GM19463 (cell line): ENCODE results near the gene KLF13.

Experiments used
- ATAC-seq: cut with Tn5 transposase; IDR thresholded peaks from one replicate; pipeline ENCODE4 v1.9.1; 2021; ENCODE audit warnings: mild to moderate bottlenecking, moderate library complexity; ENCODE audit not compliant: unreplicated experiment

Gene KLF13

GRCh38 chr15:31298707-31299172 lies 27.9 kb upstream of the KLF13 start:
- ATAC-seq, result no peak

DNA sequence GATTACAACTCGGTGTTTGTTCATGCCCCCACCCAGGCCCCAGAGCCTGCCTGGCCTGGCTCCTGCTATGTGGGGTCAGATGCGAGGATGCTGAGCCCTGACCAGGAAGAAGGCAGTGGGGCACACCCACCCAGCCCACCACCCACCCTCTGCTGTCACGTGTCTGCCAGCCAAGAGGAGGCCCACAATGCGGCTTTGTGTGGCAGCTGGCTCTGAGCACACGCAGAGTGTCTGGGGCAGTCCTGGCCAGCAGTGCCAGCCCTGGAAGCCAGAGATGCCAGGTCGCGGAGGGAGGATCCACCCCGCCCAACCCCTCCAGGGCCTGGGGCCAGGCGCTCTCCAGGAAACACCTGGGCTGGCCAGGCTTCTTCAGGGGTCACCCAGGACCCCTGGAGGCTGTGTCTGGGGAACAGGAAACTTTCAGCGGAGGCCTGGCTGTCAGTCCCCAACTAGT lies 26.4 kb upstream of the KLF13 start:
- no peak for ATAC-seq

GRCh38 chr15:31300981-31301672 lies 25.5 kb upstream of the KLF13 start:
- no peak for ATAC-seq

DNA sequence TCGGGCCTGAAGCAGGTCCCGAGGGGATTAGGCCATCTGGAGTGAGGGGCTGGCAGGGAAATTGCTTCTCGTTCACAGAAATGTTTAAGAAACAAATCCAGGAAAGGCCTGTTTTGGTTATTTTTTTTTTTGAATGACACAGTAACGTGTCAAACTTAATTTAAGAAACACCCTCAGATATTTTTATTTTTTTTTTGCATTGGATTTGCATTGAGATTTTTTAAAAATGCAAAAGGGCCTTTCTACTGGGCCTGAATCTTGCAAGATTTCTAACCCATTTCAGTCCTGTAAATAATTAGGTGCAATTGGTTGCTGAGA lies 25.0 kb upstream of the KLF13 start:
- no peak for ATAC-seq

- no peak for ATAC-seq
Measured at GRCh38 chr15:31302029-31302657, 24.5 kb upstream of the KLF13 start.

DNA sequence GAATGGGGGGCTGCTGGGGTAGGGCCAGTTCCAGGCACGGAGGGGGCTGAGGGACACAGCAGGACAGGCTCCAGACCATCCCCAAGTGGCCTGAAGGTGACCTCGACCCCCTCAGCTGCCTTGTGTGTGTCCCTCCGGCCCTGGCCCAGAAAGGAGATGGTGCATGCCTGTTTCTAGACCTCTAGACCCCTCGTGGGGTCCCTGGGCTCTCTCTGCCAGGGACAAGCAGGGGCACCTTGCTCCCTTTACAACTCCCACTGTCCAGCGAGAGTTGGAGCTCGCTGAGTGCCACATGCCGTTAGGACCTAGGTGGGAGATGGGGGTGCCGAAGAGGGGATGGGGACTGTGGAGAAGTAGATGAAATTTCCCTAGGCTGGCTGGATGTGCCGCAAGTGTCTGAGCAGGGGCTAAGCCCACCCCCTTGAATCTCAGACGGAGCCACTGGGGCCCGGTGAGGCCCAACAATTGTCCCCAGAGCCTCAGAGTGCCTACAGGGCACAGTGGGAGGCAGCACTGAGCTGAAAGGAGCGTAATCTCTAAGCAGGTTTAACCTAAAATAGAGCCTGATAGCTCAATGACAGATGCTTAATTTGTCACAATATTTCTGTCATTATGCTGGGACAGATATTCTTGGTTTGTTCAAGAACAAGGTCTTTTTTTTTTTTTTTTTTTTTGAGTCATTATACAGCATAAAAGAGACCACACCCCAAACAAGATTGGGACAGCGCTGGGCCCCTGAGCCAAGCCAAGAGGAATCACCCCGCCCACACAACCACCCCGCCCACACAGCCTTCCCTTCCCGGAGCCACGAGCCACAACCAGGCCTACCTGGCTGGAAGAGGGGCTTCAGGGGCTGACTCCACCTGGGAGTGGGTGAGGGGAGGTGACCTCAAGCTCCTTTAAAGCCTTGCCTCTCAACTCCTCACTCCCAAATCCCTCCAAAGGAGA lies 23.6 kb upstream of the KLF13 start:
- ATAC-seq, result no peak

GRCh38 chr15:31303726-31304648 lies 22.6 kb upstream of the KLF13 start:
- no peak for ATAC-seq

DNA sequence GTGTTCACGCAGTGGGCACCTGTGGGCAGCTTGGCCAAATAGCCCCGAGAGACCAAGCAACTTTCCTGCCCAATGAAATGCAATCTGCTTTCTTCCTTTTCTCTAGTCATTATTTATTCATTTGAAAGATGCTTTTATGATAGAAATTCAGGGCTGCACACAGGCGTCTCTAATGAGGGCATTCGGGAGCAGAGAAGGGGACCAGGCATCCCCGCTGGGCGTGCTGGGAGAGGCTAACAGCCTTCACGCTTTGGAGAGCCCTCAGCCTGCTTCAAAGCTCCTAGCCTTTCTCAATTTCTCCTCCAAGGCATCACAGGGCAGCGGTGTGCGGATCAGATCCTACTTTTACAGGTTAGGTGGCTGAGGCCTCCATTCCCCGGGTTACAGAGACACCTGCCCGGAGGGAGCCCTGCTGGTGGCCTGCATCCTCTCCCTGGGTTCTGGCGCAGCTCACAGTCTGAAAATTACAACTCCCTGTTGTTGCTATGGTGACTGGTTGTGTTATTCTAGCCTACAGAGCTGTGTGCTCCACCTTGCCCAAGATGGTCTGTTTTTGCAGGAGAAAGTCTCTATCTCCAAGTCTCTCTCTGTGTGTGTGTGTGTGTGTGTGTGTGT lies 21.8 kb upstream of the KLF13 start:
- ATAC-seq, result no peak

GRCh38 chr15:31305375-31305774 lies 21.3 kb upstream of the KLF13 start:
- no peak for ATAC-seq

GRCh38 chr15:31305796-31306425 lies 20.7 kb upstream of the KLF13 start:
- ATAC-seq, result no peak

GRCh38 chr15:31306426-31307269 lies 20.0 kb upstream of the KLF13 start:
- no peak for ATAC-seq

- ATAC-seq, result no peak
Measured at GRCh38 chr15:31307270-31308184, 19.1 kb upstream of the KLF13 start.

- ATAC-seq, result peak; percentile 77
Measured at GRCh38 chr15:31308185-31308639, 18.4 kb upstream of the KLF13 start.

DNA sequence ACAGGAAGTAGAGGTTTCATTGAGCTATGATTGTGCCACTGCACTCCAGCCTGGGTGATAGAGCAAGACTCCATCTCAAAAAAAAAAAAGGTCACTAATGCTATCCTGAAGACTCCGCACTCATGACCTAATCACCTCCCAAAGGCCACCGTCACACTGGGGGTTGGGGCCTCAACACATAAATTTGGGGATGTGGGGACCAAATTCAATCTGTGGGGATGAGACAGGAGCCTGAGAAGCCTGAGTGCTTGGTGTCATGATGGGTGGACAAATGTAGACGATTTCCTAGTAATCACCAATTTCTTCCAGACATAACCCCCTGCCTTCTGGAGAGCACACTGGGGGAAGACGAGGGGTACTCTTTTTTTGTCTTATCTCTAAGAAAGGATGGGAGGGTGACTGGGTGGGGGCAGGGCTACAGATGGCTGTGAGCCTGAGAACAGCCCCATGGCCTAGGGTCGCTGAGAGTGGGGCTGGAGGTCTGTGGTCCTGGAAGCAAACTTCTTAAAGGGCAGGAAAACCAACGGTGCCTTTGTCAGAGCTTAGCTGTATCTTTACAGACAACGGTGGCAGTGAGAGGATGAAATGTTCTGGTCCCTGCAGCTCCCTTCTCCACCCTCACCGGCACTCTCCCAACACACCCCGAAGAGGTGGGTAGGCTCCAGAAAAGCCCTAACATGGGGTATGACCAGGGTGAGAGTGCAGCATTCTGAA lies 16.6 kb upstream of the KLF13 start:
- no peak for ATAC-seq

DNA sequence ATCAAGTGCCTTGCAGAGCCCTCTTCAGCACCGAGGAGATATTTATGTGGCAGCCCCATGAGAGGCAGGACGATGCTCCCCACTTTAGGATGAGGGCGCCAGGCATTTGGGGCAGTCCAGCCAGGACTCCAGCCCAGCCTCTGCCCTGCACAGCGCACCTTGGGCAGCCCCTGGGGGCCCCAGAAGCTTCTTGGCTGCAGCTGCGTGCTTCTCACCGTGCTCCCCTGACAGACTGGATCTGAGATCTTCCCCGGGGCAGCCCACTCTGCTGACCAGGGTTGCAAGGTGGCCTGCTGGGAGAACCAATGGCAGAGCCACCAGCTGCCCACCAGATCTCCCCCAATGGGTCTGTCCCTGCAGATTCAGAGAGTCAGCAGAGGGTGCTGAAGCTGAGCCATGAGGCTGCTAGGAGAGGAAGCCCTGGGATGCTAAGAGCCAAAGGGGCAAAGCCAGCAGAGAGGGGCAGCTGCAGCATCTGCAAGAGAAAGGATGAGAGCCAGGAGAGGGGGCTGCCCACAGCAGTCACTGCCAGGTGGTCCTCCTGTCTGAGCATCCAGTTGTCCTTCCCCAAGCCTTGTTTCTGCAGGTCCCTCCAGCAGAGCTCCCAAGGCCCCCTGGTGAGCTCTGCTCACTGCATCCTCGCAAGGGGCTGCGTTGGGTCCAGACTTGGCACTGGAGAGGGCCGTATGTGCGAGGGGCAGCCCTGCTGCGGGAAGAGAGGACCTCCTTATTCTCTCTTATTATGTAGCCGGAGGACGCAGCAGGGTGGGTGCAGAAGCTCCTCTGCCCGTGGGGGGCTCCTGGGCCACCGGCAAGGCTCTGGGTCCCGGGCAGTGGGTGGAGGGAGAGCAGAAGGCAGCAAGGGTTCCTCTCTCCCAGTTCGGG lies 14.7 kb upstream of the KLF13 start:
- ATAC-seq, result no peak

GRCh38 chr15:31313223-31313622 lies 13.4 kb upstream of the KLF13 start:
- ATAC-seq, result no peak
